HL-60/S4 (cell line): ENCODE results near the gene CMTM7.

Experiments used
- in situ Hi-C: fragments of 300-500 bp; cut with MboI; formaldehyde crosslinking; loops from 2 replicates; pipeline ENCODE4 v1.14.3; 2022; ENCODE audit warnings: low sequenced_read_pairs

The CMTM7 gene

GRCh38 chr3:32391643-32392535, at the start of gene CMTM7:
CMTM7 (plus strand) TSS chr3:32391853; CDS start chr3:32391907, 54 bp downstream.
- in situ Hi-C loops, result no loop called here

- in situ Hi-C loops, result loop anchor here (25.0 kb wide), 1 partner anchor 160 kb away; no protein-coding TSS in a partner anchor
Observed at GRCh38 chr3:32347343-32348125, 44.1 kb upstream of the CMTM7 start.

- in situ Hi-C loops, result loop anchor here (25.0 kb wide), 1 partner anchor 162 kb away; no protein-coding TSS in a partner anchor
Observed at GRCh38 chr3:32349184-32349583, 42.5 kb upstream of the CMTM7 start.

- in situ Hi-C loops, result no loop called here
Observed at GRCh38 chr3:32352563-32352962, 39.1 kb upstream of the CMTM7 start.

DNA sequence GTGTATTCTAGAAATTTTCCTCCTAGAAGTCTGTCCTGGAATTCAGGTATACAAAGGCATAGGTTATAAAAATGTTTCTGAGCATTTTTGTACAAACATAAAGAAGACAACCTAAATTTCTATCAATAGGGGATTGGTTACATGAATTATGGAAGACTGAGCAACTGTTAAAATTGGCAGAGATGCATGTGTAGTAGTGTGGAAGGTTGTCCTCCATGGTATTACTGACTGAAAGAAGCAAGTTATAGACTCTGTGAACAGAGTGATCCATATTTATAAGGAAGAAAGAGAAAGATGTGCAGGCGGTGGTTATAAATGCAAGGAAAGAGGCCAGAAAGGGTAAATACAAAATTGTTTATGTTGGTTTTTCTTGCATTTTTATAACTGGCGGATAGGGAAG, 38.3 kb upstream of the CMTM7 start:
- in situ Hi-C loops, result no loop called here

- in situ Hi-C loops, result no loop called here
Observed at GRCh38 chr3:32354362-32354778, 37.3 kb upstream of the CMTM7 start.

GRCh38 chr3:32355751-32356291, 35.8 kb upstream of the CMTM7 start:
- in situ Hi-C loops, result no loop called here

GRCh38 chr3:32359766-32360492, 31.7 kb upstream of the CMTM7 start:
- in situ Hi-C loops, result no loop called here

- in situ Hi-C loops, result no loop called here
Observed at GRCh38 chr3:32360493-32360827, 31.2 kb upstream of the CMTM7 start.

GRCh38 chr3:32366638-32367397, 24.8 kb upstream of the CMTM7 start:
- in situ Hi-C loops, result no loop called here

DNA sequence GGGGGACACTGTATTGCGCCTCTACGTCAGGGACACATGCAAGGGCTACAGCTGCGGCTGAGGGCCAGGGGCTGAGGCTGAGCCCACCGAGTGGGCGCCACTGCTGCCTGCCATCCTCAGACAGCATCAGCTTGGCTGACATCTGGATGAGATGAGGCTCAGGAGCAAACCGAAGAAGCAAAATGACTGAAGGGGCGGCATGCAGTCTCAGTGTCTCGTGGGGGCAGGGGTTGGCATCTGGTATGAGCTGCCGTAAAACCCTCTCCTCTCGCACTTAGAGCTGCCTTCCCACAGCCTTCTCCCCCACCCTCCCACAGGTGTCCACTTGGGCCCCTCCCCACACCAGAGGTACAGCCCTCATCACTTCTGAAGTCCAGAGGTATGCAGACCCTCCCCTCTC, 24.2 kb upstream of the CMTM7 start:
- in situ Hi-C loops, result no loop called here

- in situ Hi-C loops, result no loop called here
Observed at GRCh38 chr3:32371461-32372212, 20.0 kb upstream of the CMTM7 start.

DNA sequence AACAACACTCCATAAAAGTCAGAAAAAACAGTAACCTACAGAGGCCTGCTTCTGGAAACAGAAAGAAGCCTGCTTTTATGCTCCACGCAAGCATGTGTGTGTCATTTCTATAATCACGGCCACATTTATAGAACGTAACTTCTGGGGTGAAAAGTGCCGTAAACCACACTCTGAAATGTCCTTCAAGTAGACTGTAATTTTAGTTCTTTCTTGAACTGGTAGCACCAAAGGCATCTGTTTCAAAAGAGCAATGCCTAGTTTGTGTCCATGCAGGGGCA, 19.5 kb upstream of the CMTM7 start:
- in situ Hi-C loops, result no loop called here

GRCh38 chr3:32373276-32373675, 18.4 kb upstream of the CMTM7 start:
- in situ Hi-C loops, result no loop called here

DNA sequence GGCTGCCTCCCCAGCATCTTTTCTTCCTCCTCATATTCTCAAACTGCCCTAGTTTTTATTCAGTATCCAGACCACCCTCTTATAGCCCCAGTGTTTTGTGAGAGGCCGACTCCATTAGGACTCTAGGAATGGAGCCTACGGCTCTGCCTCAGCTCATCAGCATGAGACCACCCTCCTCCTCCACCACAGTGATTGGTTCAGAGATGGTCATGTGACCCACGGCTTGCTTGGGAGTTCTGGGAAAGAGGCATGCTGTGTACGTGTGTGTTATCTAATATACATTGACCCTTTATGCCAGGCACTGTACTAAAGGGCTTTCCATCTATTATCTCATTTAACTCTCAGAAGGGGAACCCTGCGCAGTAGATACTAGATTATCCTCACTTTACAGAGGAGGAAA, 17.8 kb upstream of the CMTM7 start:
- in situ Hi-C loops, result no loop called here

- in situ Hi-C loops, result no loop called here
Observed at GRCh38 chr3:32374788-32375595, 16.7 kb upstream of the CMTM7 start.

DNA sequence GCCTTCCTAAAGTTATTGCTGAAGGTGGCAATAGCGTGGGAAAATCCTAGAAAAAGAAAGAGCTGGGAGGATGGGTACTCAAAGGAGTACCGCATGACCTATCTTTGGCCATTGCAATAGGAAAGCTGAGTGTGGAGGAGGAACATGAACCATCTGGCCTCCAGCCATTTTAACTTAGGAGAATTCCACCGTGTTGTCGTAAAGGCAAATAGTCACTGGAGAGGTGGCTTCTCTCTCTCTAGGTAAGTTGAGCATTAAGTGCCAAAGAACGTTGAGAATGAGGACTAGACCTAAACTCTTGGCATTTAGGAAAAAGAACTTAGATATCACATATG, 16.1 kb upstream of the CMTM7 start:
- in situ Hi-C loops, result no loop called here

GRCh38 chr3:32376115-32376514, 15.5 kb upstream of the CMTM7 start:
- in situ Hi-C loops, result no loop called here
